Uterus (tissue), 4 donors: Measurements from ENCODE around the gene INTS13. TPM values are rescaled to one million over a fixed set of nuclear protein-coding genes. Genes with fewer than 3 reads are reported as not detected.

ENCODE experiments used
- DNase-seq, 2 donors: peaks; one replicate each; pipeline ENCODE4 v3.0.0-alpha.2; 2019 to 2020
- H3K27ac ChIP-seq, 2 donors: fragments of 200-600 bp; sonication (generic); 1 replicate in 1 of 2; 2 replicates in 1 of 2; pipeline ENCODE4 v1.5.1; 2016 to 2018
- H3K27me3 ChIP-seq, 2 donors: fragments of 200-600 bp; sonication (generic); one replicate each; pipeline ENCODE4 v1.5.1; 2018 to 2019; ENCODE audit warnings: control low read depth in 1 of 2
- H3K36me3 ChIP-seq, 2 donors: fragments of 200-600 bp; sonication (generic); one replicate each; pipeline ENCODE4 v1.5.1; 2019; ENCODE audit warnings: control low read depth in 1 of 2
- H3K4me1 ChIP-seq, 2 donors: fragments of 200-600 bp; sonication (generic); one replicate each; pipeline ENCODE4 v1.5.1; 2018 to 2019; ENCODE audit warnings: control low read depth in 1 of 2
- H3K4me3 ChIP-seq, 2 donors: fragments of 200-600 bp; sonication (generic); 1 replicate in 1 of 2; 2 replicates in 1 of 2; pipeline ENCODE4 v1.5.1; 2018 to 2019; ENCODE audit warnings: mild to moderate bottlenecking in 1 of 2
- H3K9me3 ChIP-seq, 2 donors: fragments of 200-600 bp; sonication (generic); one replicate each; pipeline ENCODE4 v1.5.1; 2019; ENCODE audit warnings: control low read depth in 1 of 2
- CTCF ChIP-seq, 4 experiments: fragments of 200-600 bp in 2 of 4; fragments of 450-650 bp in 2 of 4; sonication (generic) in 2 of 4; IDR thresholded peaks; one replicate each; pipeline ENCODE4 v1.5.1; 2016 to 2019; ENCODE audit warnings: antibody characterized with exemption in 4 of 4, mild to moderate bottlenecking in 2 of 4, moderate library complexity in 1 of 4
- POLR2A ChIP-seq, 2 donors: fragments of 450-650 bp; IDR thresholded peaks; one replicate each; pipeline ENCODE4 v1.6.1; 2016; ENCODE audit warnings: antibody characterized with exemption in 2 of 2, mild to moderate bottlenecking in 1 of 2, moderate library complexity in 1 of 2
- intact Hi-C: fragments of 100-400 bp; cut with DNase I; formaldehyde crosslinking; loops from one replicate; pipeline ENCODE4 v1.15.1; 2023; ENCODE audit warnings: low total_unique reads
- total RNA-seq, 4 donors: library from RNA; depleted of rRNA in 3 of 4; stranded (reverse); fragments of >200 nt in 3 of 4; gene quantifications; one replicate each; pipeline versions ENCODE4 v1.1.0 to v1.2.4, GENCODE V29; 2014 to 2023
- donor health status: DM: yes; HTN: yes; CAD: no.

Gene INTS13
- total RNA-seq, 4 donors from 2014 or later, result 13.8 to 37.9 (median 26.8) TPM

GRCh38 chr12:26880625-26881024 is 57.2 kb downstream of the INTS13 start:
- DNase-seq, result no peak
- Histone ChIP-seq H3K27me3 (no peaks in the 10 kb centered on the region), H3K27ac (no peak overlapping the region), H3K9me3 (no peaks in the 10 kb centered on the region), H3K4me1 (no peaks in the 10 kb centered on the region), H3K36me3 (no peaks in the 10 kb centered on the region), H3K4me3 (no peak overlapping the region)
- no peak for TF ChIP-seq CTCF (IDR thresholded peaks at IDR 0.05)
- no peak for TF ChIP-seq POLR2A (IDR thresholded peaks at IDR 0.05)
- intact Hi-C loops, result no loop called here

- intact Hi-C loops, result no loop called here
- no peaks in the 10 kb centered on the region for H3K36me3 ChIP-seq
- no peak overlapping the region for H3K4me3 ChIP-seq
- H3K9me3 ChIP-seq, result no peaks in the 10 kb centered on the region
- H3K27ac ChIP-seq, result peak overlapping the region; percentile 44 to 70
- H3K27me3 ChIP-seq, result no peaks in the 10 kb centered on the region
- DNase-seq, result peak; percentile 88 to 90
- H3K4me1 ChIP-seq, result no peaks in the 10 kb centered on the region
- no peak for TF ChIP-seq CTCF (IDR thresholded peaks at IDR 0.05)
- no peak for TF ChIP-seq POLR2A (IDR thresholded peaks at IDR 0.05)
These were observed 59.1 kb downstream of the INTS13 start for GRCh38 chr12:26878661-26879119.

- H3K9me3 ChIP-seq, result no peaks in the 10 kb centered on the region
- no peaks in the 10 kb centered on the region for H3K4me1 ChIP-seq
- no peak for DNase-seq
- H3K4me3 ChIP-seq, result no peak overlapping the region
- no peaks in the 10 kb centered on the region for H3K36me3 ChIP-seq
- H3K27ac ChIP-seq, result no peak overlapping the region
- no peak for TF ChIP-seq POLR2A (IDR thresholded peaks at IDR 0.05)
- TF ChIP-seq CTCF (IDR thresholded peaks at IDR 0.05), result no peak
- intact Hi-C loops, result no loop called here
- no peaks in the 10 kb centered on the region for H3K27me3 ChIP-seq
These were observed 63.1 kb downstream of the INTS13 start for GRCh38 chr12:26874501-26875296.

- Histone ChIP-seq H3K27me3 (no peaks in the 10 kb centered on the region), H3K4me1 (no peaks in the 10 kb centered on the region), H3K36me3 (no peaks in the 10 kb centered on the region), H3K4me3 (no peak overlapping the region), H3K9me3 (no peaks in the 10 kb centered on the region), H3K27ac (no peak overlapping the region)
- TF ChIP-seq POLR2A (IDR thresholded peaks at IDR 0.05) (no peak), CTCF (IDR thresholded peaks at IDR 0.05) (no peak)
- DNase-seq, result no peak
- intact Hi-C loops, result no loop called here
These were observed 65.2 kb downstream of the INTS13 start for GRCh38 chr12:26872625-26873024.

GRCh38 chr12:26871985-26872384 is 65.8 kb downstream of the INTS13 start:
- no peaks in the 10 kb centered on the region for H3K36me3 ChIP-seq
- DNase-seq, result no peak
- H3K4me3 ChIP-seq, result no peak overlapping the region
- no peaks in the 10 kb centered on the region for H3K27me3 ChIP-seq
- H3K4me1 ChIP-seq, result no peaks in the 10 kb centered on the region
- H3K9me3 ChIP-seq, result no peaks in the 10 kb centered on the region
- no peak overlapping the region for H3K27ac ChIP-seq
- intact Hi-C loops, result no loop called here
- TF ChIP-seq POLR2A (IDR thresholded peaks at IDR 0.05) (no peak), CTCF (IDR thresholded peaks at IDR 0.05) (no peak)
